Muscle layer of duodenum (tissue), 2 donors: Measurements from ENCODE around the gene PIN1.

ENCODE experiments used
- H3K27ac ChIP-seq: one replicate; pipeline ENCODE4 v1.7.0; 2013; ENCODE audit warnings: mild to moderate bottlenecking, low read length
- H3K27me3 ChIP-seq: one replicate; pipeline ENCODE4 v1.7.0; 2013; ENCODE audit warnings: low read depth, mild to moderate bottlenecking, control low read depth, low read length
- H3K36me3 ChIP-seq, 2 donors: one replicate each; pipeline ENCODE4 v1.7.0; 2013; ENCODE audit warnings: low read length in 2 of 2, control low read depth in 1 of 2, mild to moderate bottlenecking in 1 of 2; ENCODE audit not compliant: insufficient read depth in 2 of 2, control insufficient read depth in 1 of 2
- H3K4me1 ChIP-seq, 2 donors: one replicate each; pipeline ENCODE4 v1.7.0; 2013; ENCODE audit warnings: low read length in 2 of 2, mild to moderate bottlenecking in 2 of 2, control low read depth in 1 of 2, moderate library complexity in 1 of 2; ENCODE audit not compliant: insufficient read depth in 2 of 2, control insufficient read depth in 1 of 2
- H3K4me3 ChIP-seq, 2 donors: one replicate each; pipeline ENCODE4 v1.7.0; 2013; ENCODE audit warnings: low read length in 2 of 2, low read depth in 1 of 2, mild to moderate bottlenecking in 1 of 2
- H3K9me3 ChIP-seq, 2 donors: one replicate each; pipeline ENCODE4 v1.7.0; 2013; ENCODE audit warnings: low read length in 2 of 2, control low read depth in 1 of 2, mild to moderate bottlenecking in 1 of 2; ENCODE audit not compliant: control insufficient read depth in 1 of 2
- donor health status: healthy.

PIN1 gene

DNA sequence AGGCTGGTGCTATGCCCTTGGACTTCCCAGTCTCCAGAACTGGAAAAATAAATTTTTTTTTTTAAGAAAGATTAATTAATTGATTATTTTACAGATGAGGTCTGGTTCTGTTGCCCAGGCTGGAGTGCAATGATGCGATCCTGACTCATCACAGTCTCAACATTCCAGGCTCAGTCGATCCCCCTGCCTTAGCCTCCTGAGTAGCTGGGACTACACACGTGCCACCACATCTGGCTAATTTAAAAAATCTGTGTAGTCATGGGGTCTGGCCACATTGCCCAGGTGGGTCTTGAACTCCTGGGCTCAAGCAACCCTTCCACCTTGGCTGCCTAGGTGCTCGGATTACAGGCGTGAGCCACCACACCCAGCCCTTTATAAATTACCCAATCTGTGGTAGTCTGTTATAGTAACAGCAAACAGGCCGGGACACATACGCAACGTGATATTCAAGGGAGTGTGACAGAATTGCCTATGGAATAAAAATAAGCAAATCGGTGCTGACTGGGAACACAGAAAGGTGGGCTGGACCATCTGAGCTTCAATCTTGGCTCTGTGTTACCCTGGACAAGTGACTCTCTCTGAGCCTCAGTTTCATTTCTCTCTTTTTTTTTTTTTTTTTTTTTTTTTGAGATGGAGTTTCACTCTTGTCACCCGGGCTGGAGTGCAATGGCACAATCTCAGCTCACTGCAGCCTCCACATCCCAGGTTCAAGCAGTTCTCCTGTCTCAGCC, 42.8 kb downstream of the PIN1 start:
- Histone ChIP-seq H3K36me3 (no peaks in the 10 kb centered on the region), H3K4me1 (no peaks in the 10 kb centered on the region), H3K27me3 (no peaks in the 10 kb centered on the region), H3K27ac (no peak overlapping the region), H3K4me3 (no peak overlapping the region), H3K9me3 (no peaks in the 10 kb centered on the region)

GRCh38 chr19:9878511-9879196, 43.5 kb downstream of the PIN1 start:
- Histone ChIP-seq H3K9me3 (no peaks in the 10 kb centered on the region), H3K27ac (no peak overlapping the region), H3K4me3 (no peak overlapping the region), H3K4me1 (no peaks in the 10 kb centered on the region), H3K36me3 (no peaks in the 10 kb centered on the region), H3K27me3 (no peaks in the 10 kb centered on the region)

DNA sequence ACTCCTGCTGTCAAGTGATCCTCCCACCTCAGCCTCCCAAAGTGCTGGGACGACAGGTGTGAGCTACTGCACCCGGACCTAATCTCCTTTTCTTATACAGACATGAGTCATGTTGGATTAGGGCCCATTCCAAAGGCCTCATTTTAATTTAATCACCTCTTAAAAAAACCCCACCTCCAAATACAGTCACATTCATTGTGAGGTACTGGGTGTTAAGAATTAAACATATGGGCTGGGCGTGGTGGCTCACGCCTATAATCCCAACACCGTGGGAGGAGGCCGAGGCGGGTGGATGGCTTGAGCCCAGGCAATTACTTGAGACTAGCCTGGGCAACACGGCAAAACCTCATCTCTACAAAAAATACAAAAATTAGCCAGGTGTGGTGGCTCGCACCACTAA, 46.6 kb downstream of the PIN1 start:
- Histone ChIP-seq H3K27me3 (no peaks in the 10 kb centered on the region), H3K36me3 (no peaks in the 10 kb centered on the region), H3K4me1 (no peaks in the 10 kb centered on the region), H3K27ac (no peak overlapping the region), H3K9me3 (no peaks in the 10 kb centered on the region), H3K4me3 (no peak overlapping the region)

DNA sequence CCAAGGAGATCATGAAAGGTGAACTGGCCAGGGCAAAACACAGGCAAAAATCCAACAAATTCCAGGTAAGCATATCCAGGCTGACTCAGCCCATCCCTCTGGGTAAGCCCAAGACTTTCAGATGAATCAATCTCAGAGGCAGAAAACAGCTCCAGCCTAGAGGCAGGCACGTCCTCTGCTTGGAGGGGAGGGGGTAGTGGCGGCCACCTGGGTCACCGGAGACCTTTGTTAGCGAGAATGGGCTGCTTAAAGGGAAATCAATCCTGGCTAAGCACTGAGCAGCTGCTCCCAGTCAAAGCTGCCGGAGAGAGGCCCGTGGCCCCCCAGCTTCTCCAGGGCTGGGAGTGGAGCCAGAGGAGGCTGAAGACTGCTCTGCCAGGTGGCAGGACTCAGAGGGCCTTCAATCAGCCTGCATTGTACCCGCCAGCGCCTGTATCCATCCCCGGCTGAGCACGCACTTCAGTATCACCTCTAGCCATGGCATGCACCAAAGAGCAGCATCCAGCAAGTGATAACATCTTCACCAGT, 48.2 kb downstream of the PIN1 start:
- Histone ChIP-seq H3K9me3 (no peaks in the 10 kb centered on the region), H3K36me3 (no peaks in the 10 kb centered on the region), H3K27ac (no peak overlapping the region), H3K27me3 (no peaks in the 10 kb centered on the region), H3K4me1 (no peaks in the 10 kb centered on the region), H3K4me3 (no peak overlapping the region)

- Histone ChIP-seq H3K27ac (no peak overlapping the region), H3K27me3 (no peaks in the 10 kb centered on the region), H3K36me3 (no peaks in the 10 kb centered on the region), H3K9me3 (no peaks in the 10 kb centered on the region), H3K4me1 (no peaks in the 10 kb centered on the region), H3K4me3 (no peak overlapping the region)
These were observed 48.6 kb downstream of the PIN1 start for GRCh38 chr19:9883764-9884163.

GRCh38 chr19:9885077-9885552, 50.0 kb downstream of the PIN1 start:
- Histone ChIP-seq H3K9me3 (no peaks in the 10 kb centered on the region), H3K36me3 (no peaks in the 10 kb centered on the region), H3K27me3 (no peaks in the 10 kb centered on the region), H3K27ac (no peak overlapping the region), H3K4me1 (no peaks in the 10 kb centered on the region), H3K4me3 (no peak overlapping the region)

- Histone ChIP-seq H3K27ac (no peak overlapping the region), H3K36me3 (no peaks in the 10 kb centered on the region), H3K27me3 (no peaks in the 10 kb centered on the region), H3K4me1 (no peaks in the 10 kb centered on the region), H3K4me3 (no peak overlapping the region), H3K9me3 (no peaks in the 10 kb centered on the region)
These were observed 56.7 kb downstream of the PIN1 start for GRCh38 chr19:9891609-9892373.
